Erythroblast (primary cell): ENCODE results near the gene HDGFL2.

Experiments used
- GATA1 ChIP-seq: IDR thresholded peaks from 2 replicates; pipeline ENCODE4 v1.6.1; 2011; ENCODE audit warnings: low read depth, mild to moderate bottlenecking, control low read depth, low read length, moderate library complexity
- POLR2A ChIP-seq: IDR thresholded peaks from 2 replicates; pipeline ENCODE4 v1.6.1; 2011; ENCODE audit warnings: mild to moderate bottlenecking, low read length

DNA sequence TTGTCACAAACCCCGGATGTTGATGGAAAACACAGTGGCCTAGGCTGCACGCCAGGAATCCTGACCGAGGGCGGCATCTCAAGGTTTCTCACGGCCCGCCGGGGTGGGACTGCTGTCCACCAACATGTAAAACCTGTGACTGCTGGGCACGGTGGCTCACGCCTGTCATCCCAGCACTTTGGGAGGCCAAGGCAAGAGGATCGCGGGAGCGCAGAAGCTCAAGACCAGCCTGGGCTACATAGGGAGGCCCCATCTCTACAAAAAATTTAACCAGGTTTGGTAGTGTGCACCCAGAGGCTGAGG lies 35.0 kb downstream of the HDGFL2 start:
- no peak for TF ChIP-seq POLR2A
- TF ChIP-seq GATA1 = no peak
